Measurements from ENCODE around the gene ZNHIT6. TPM values are rescaled to one million over a fixed set of nuclear protein-coding genes. Genes with fewer than 3 reads are reported as not detected.

ZNHIT6 gene
- total RNA-seq, 1 experiment from 2014 or later = 28.0 TPM

GRCh38 chr1:85611856-85612255 lies 96.4 kb downstream of the ZNHIT6 start:
- no peak overlapping the region for H3K9ac ChIP-seq (ENCODE audit: low read length)
- no peaks in the 10 kb centered on the region for H3K4me1 ChIP-seq (ENCODE audit: low read length)
- H4K20me1 ChIP-seq (ENCODE audit: insufficient read depth, low read depth, low read length) = no peaks in the 10 kb centered on the region
- no peak overlapping the region for H3K4me2 ChIP-seq (ENCODE audit: low read depth, low read length, poor library complexity, severe bottlenecking)
- no peaks in the 10 kb centered on the region for H3K9me2 ChIP-seq (replicated peaks; ENCODE audit: insufficient read depth, low read length)
- no peak overlapping the region for H2AFZ ChIP-seq (ENCODE audit: low read length)
- no peaks in the 10 kb centered on the region for H3K36me3 ChIP-seq (ENCODE audit: insufficient read depth, low read length)
- no peak for DNase-seq
- no peaks in the 10 kb centered on the region for H3K27me3 ChIP-seq (ENCODE audit: low read length)
- H3K4me3 ChIP-seq (ENCODE audit: low read length) = no peak overlapping the region
- no peaks in the 10 kb centered on the region for H3K79me2 ChIP-seq (ENCODE audit: low read length)
- H3K27ac ChIP-seq (ENCODE audit: low read length) = no peak overlapping the region
- H3K9me3 ChIP-seq (ENCODE audit: low read length) = no peaks in the 10 kb centered on the region

- H3K36me3 ChIP-seq (ENCODE audit: insufficient read depth, low read length) = no peaks in the 10 kb centered on the region
- no peaks in the 10 kb centered on the region for H3K9me3 ChIP-seq (ENCODE audit: low read length)
- no peak overlapping the region for H2AFZ ChIP-seq (ENCODE audit: low read length)
- no peaks in the 10 kb centered on the region for H4K20me1 ChIP-seq (ENCODE audit: insufficient read depth, low read depth, low read length)
- H3K4me1 ChIP-seq (ENCODE audit: low read length) = no peaks in the 10 kb centered on the region
- DNase-seq = no peak
- H3K79me2 ChIP-seq (ENCODE audit: low read length) = no peaks in the 10 kb centered on the region
- no peak overlapping the region for H3K4me2 ChIP-seq (ENCODE audit: low read depth, low read length, poor library complexity, severe bottlenecking)
- H3K27ac ChIP-seq (ENCODE audit: low read length) = no peak overlapping the region
- no peak overlapping the region for H3K4me3 ChIP-seq (ENCODE audit: low read length)
- H3K9me2 ChIP-seq (replicated peaks; ENCODE audit: insufficient read depth, low read length) = no peaks in the 10 kb centered on the region
- no peaks in the 10 kb centered on the region for H3K27me3 ChIP-seq (ENCODE audit: low read length)
- H3K9ac ChIP-seq (ENCODE audit: low read length) = no peak overlapping the region
Observed at GRCh38 chr1:85611425-85611824, 96.8 kb downstream of the ZNHIT6 start.

- no peak overlapping the region for H3K27ac ChIP-seq (ENCODE audit: low read length)
- H2AFZ ChIP-seq (ENCODE audit: low read length) = no peak overlapping the region
- H3K9me3 ChIP-seq (ENCODE audit: low read length) = no peaks in the 10 kb centered on the region
- no peak for DNase-seq
- no peak overlapping the region for H3K4me3 ChIP-seq (ENCODE audit: low read length)
- H3K4me2 ChIP-seq (ENCODE audit: low read depth, low read length, poor library complexity, severe bottlenecking) = no peak overlapping the region
- no peaks in the 10 kb centered on the region for H3K9me2 ChIP-seq (replicated peaks; ENCODE audit: insufficient read depth, low read length)
- H4K20me1 ChIP-seq (ENCODE audit: insufficient read depth, low read depth, low read length) = no peaks in the 10 kb centered on the region
- H3K9ac ChIP-seq (ENCODE audit: low read length) = no peak overlapping the region
- H3K27me3 ChIP-seq (ENCODE audit: low read length) = no peaks in the 10 kb centered on the region
- no peaks in the 10 kb centered on the region for H3K79me2 ChIP-seq (ENCODE audit: low read length)
- no peaks in the 10 kb centered on the region for H3K4me1 ChIP-seq (ENCODE audit: low read length)
- H3K36me3 ChIP-seq (ENCODE audit: insufficient read depth, low read length) = no peaks in the 10 kb centered on the region
Observed at GRCh38 chr1:85609976-85610375, 98.3 kb downstream of the ZNHIT6 start.

GRCh38 chr1:85608851-85609250 lies 99.4 kb downstream of the ZNHIT6 start:
- Histone ChIP-seq H3K79me2 (ENCODE audit: low read length) (no peaks in the 10 kb centered on the region), H3K27me3 (ENCODE audit: low read length) (no peaks in the 10 kb centered on the region), H3K36me3 (ENCODE audit: insufficient read depth, low read length) (no peaks in the 10 kb centered on the region), H3K4me2 (ENCODE audit: low read depth, low read length, poor library complexity, severe bottlenecking) (no peak overlapping the region), H3K4me3 (ENCODE audit: low read length) (no peak overlapping the region), H3K9ac (ENCODE audit: low read length) (no peak overlapping the region), H2AFZ (ENCODE audit: low read length) (no peak overlapping the region), H3K9me3 (ENCODE audit: low read length) (no peaks in the 10 kb centered on the region), H3K9me2 (replicated peaks; ENCODE audit: insufficient read depth, low read length) (no peaks in the 10 kb centered on the region), H4K20me1 (ENCODE audit: insufficient read depth, low read depth, low read length) (no peaks in the 10 kb centered on the region), H3K4me1 (ENCODE audit: low read length) (no peaks in the 10 kb centered on the region), H3K27ac (ENCODE audit: low read length) (no peak overlapping the region)
- DNase-seq = no peak

GRCh38 chr1:85607921-85608265 lies 100.3 kb downstream of the ZNHIT6 start:
- no peak for DNase-seq
- H3K4me2 ChIP-seq (ENCODE audit: low read depth, low read length, poor library complexity, severe bottlenecking) = no peak overlapping the region
- no peaks in the 10 kb centered on the region for H3K9me2 ChIP-seq (replicated peaks; ENCODE audit: insufficient read depth, low read length)
- no peaks in the 10 kb centered on the region for H3K36me3 ChIP-seq (ENCODE audit: insufficient read depth, low read length)
- H3K9ac ChIP-seq (ENCODE audit: low read length) = no peak overlapping the region
- no peak overlapping the region for H2AFZ ChIP-seq (ENCODE audit: low read length)
- H3K27me3 ChIP-seq (ENCODE audit: low read length) = no peaks in the 10 kb centered on the region
- H3K4me3 ChIP-seq (ENCODE audit: low read length) = no peak overlapping the region
- no peaks in the 10 kb centered on the region for H4K20me1 ChIP-seq (ENCODE audit: insufficient read depth, low read depth, low read length)
- no peaks in the 10 kb centered on the region for H3K9me3 ChIP-seq (ENCODE audit: low read length)
- H3K79me2 ChIP-seq (ENCODE audit: low read length) = no peaks in the 10 kb centered on the region
- no peak overlapping the region for H3K27ac ChIP-seq (ENCODE audit: low read length)
- no peaks in the 10 kb centered on the region for H3K4me1 ChIP-seq (ENCODE audit: low read length)

GRCh38 chr1:85607126-85607920 lies 100.9 kb downstream of the ZNHIT6 start:
- H2AFZ ChIP-seq (ENCODE audit: low read length) = no peak overlapping the region
- no peaks in the 10 kb centered on the region for H4K20me1 ChIP-seq (ENCODE audit: insufficient read depth, low read depth, low read length)
- H3K4me2 ChIP-seq (ENCODE audit: low read depth, low read length, poor library complexity, severe bottlenecking) = no peak overlapping the region
- no peaks in the 10 kb centered on the region for H3K4me1 ChIP-seq (ENCODE audit: low read length)
- H3K9ac ChIP-seq (ENCODE audit: low read length) = no peak overlapping the region
- H3K27ac ChIP-seq (ENCODE audit: low read length) = no peak overlapping the region
- no peaks in the 10 kb centered on the region for H3K27me3 ChIP-seq (ENCODE audit: low read length)
- DNase-seq = no peak
- H3K36me3 ChIP-seq (ENCODE audit: insufficient read depth, low read length) = no peaks in the 10 kb centered on the region
- H3K9me2 ChIP-seq (replicated peaks; ENCODE audit: insufficient read depth, low read length) = no peaks in the 10 kb centered on the region
- no peaks in the 10 kb centered on the region for H3K9me3 ChIP-seq (ENCODE audit: low read length)
- H3K79me2 ChIP-seq (ENCODE audit: low read length) = no peaks in the 10 kb centered on the region
- H3K4me3 ChIP-seq (ENCODE audit: low read length) = no peak overlapping the region

GRCh38 chr1:85606414-85606800 lies 101.8 kb downstream of the ZNHIT6 start:
- H4K20me1 ChIP-seq (ENCODE audit: insufficient read depth, low read depth, low read length) = no peaks in the 10 kb centered on the region
- no peak overlapping the region for H3K27ac ChIP-seq (ENCODE audit: low read length)
- no peaks in the 10 kb centered on the region for H3K79me2 ChIP-seq (ENCODE audit: low read length)
- no peak overlapping the region for H2AFZ ChIP-seq (ENCODE audit: low read length)
- DNase-seq = no peak
- no peaks in the 10 kb centered on the region for H3K4me1 ChIP-seq (ENCODE audit: low read length)
- H3K9ac ChIP-seq (ENCODE audit: low read length) = no peak overlapping the region
- no peaks in the 10 kb centered on the region for H3K9me3 ChIP-seq (ENCODE audit: low read length)
- H3K9me2 ChIP-seq (replicated peaks; ENCODE audit: insufficient read depth, low read length) = no peaks in the 10 kb centered on the region
- H3K36me3 ChIP-seq (ENCODE audit: insufficient read depth, low read length) = no peaks in the 10 kb centered on the region
- H3K27me3 ChIP-seq (ENCODE audit: low read length) = no peaks in the 10 kb centered on the region
- no peak overlapping the region for H3K4me2 ChIP-seq (ENCODE audit: low read depth, low read length, poor library complexity, severe bottlenecking)
- H3K4me3 ChIP-seq (ENCODE audit: low read length) = no peak overlapping the region

- H3K79me2 ChIP-seq (ENCODE audit: low read length) = no peaks in the 10 kb centered on the region
- H3K4me3 ChIP-seq (ENCODE audit: low read length) = no peak overlapping the region
- H2AFZ ChIP-seq (ENCODE audit: low read length) = no peak overlapping the region
- no peaks in the 10 kb centered on the region for H3K9me2 ChIP-seq (replicated peaks; ENCODE audit: insufficient read depth, low read length)
- H3K9ac ChIP-seq (ENCODE audit: low read length) = no peak overlapping the region
- H4K20me1 ChIP-seq (ENCODE audit: insufficient read depth, low read depth, low read length) = no peaks in the 10 kb centered on the region
- no peaks in the 10 kb centered on the region for H3K4me1 ChIP-seq (ENCODE audit: low read length)
- H3K27ac ChIP-seq (ENCODE audit: low read length) = no peak overlapping the region
- H3K4me2 ChIP-seq (ENCODE audit: low read depth, low read length, poor library complexity, severe bottlenecking) = no peak overlapping the region
- H3K36me3 ChIP-seq (ENCODE audit: insufficient read depth, low read length) = no peaks in the 10 kb centered on the region
- no peaks in the 10 kb centered on the region for H3K9me3 ChIP-seq (ENCODE audit: low read length)
- no peaks in the 10 kb centered on the region for H3K27me3 ChIP-seq (ENCODE audit: low read length)
- peak; percentile 64 for DNase-seq
Observed at GRCh38 chr1:85605484-85606413, 102.5 kb downstream of the ZNHIT6 start.

Measured in Karpas-422 (cell line).